ENCODE measurements around the gene NCL. TPM values are rescaled to one million over a fixed set of nuclear protein-coding genes. Genes with fewer than 3 reads are reported as not detected.

NCL gene
- total and polyA plus RNA-seq, 9 donors: 111 to 724 (median 509) TPM

- Histone ChIP-seq H3K4me1 (ENCODE audit: insufficient read depth) (no peaks in the 10 kb centered on the region), H3K4me3 (no peak overlapping the region), H3K36me3 (no peaks in the 10 kb centered on the region), H3K27ac (no peak overlapping the region), H3K27me3 (no peaks in the 10 kb centered on the region), H3K9me3 (no peaks in the 10 kb centered on the region)
- intact Hi-C loops (cut with DNase I): no loop called here
- 64 to 65% (median 65%) methylated on average over 21 of the region's 21 CpGs for WGBS, 3 donors
- TF ChIP-seq EP300 (IDR thresholded peaks at IDR 0.05) (no peak), POLR2A (IDR thresholded peaks at IDR 0.05) (no peak)
- TF ChIP-seq, protein P1, sequence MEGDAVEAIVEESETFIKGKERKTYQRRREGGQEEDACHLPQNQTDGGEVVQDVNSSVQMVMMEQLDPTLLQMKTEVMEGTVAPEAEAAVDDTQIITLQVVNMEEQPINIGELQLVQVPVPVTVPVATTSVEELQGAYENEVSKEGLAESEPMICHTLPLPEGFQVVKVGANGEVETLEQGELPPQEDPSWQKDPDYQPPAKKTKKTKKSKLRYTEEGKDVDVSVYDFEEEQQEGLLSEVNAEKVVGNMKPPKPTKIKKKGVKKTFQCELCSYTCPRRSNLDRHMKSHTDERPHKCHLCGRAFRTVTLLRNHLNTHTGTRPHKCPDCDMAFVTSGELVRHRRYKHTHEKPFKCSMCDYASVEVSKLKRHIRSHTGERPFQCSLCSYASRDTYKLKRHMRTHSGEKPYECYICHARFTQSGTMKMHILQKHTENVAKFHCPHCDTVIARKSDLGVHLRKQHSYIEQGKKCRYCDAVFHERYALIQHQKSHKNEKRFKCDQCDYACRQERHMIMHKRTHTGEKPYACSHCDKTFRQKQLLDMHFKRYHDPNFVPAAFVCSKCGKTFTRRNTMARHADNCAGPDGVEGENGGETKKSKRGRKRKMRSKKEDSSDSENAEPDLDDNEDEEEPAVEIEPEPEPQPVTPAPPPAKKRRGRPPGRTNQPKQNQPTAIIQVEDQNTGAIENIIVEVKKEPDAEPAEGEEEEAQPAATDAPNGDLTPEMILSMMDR (IDR thresholded peaks at IDR 0.05): no peak
- no peak for DNase-seq
Observed at GRCh38 chr2:231425811-231426703, 38.2 kb downstream of the NCL start.

DNA sequence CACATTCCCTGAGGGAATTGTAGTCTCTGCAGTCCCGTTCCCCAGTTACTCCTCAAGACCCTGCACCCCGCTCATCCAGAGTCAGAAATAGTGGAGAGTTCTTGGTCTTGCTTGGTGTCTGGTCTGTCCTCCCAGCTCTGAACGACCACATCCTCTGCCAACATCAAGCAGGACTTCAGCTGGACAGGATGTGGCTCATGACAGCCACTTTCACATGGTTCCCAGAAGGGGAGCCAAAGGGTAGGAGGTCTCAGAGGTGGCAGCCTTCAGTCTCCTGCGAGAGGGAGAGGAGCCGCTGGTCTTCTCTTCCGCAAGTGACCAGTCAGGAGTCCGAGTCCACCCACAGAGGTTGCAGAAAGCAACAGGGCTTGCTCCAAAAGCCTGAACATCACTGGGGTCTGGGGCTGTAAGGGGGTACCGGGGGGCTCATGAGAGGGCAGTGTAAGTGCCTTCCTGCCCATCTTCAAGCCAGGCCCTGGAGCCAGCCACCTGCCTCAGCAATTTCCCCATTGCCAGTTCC, 38.9 kb downstream of the NCL start:
- TF ChIP-seq POLR2A (IDR thresholded peaks at IDR 0.05) (no peak), EP300 (IDR thresholded peaks at IDR 0.05) (no peak)
- TF ChIP-seq, protein P1 (IDR thresholded peaks at IDR 0.05): no peak
- no peak for DNase-seq
- no peak overlapping the region for H3K4me3 ChIP-seq
- 59 to 62% (median 61%) methylated on average over 8 of the region's 8 CpGs for WGBS, 3 donors
- no peaks in the 10 kb centered on the region for H3K36me3 ChIP-seq
- no peaks in the 10 kb centered on the region for H3K9me3 ChIP-seq
- H3K27me3 ChIP-seq: no peaks in the 10 kb centered on the region
- intact Hi-C loops (cut with DNase I): no loop called here
- H3K4me1 ChIP-seq (ENCODE audit: insufficient read depth): no peaks in the 10 kb centered on the region
- H3K27ac ChIP-seq: no peak overlapping the region

DNA sequence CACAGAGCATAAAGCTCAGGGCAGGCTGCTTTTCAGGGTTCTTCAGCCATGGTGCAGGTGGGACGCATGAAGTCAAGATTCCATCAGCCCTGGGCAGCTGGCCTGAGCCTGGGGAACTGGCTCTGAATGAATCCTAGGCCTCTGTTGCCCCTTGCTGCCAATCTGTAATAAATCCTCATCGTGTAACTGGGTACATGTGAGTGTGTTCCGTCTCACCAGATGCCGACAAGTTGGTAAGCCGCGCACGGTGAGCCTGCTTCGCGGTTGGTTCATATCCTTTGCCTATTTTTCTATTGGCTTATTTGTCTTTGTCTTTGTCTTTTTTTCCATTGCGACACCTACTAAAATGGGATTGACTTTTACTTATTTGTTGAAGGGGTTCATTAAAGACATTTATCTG, 41.1 kb downstream of the NCL start:
- Histone ChIP-seq H3K4me1 (ENCODE audit: insufficient read depth) (no peaks in the 10 kb centered on the region), H3K9me3 (no peaks in the 10 kb centered on the region), H3K36me3 (no peaks in the 10 kb centered on the region), H3K27me3 (no peaks in the 10 kb centered on the region), H3K4me3 (no peak overlapping the region), H3K27ac (no peak overlapping the region)
- no peak for DNase-seq
- 89 to 95% (median 91%) methylated on average over 10 of the region's 10 CpGs for WGBS, 3 donors
- intact Hi-C loops (cut with DNase I): no loop called here
- TF ChIP-seq, protein P1 (IDR thresholded peaks at IDR 0.05): no peak
- TF ChIP-seq EP300 (IDR thresholded peaks at IDR 0.05) (no peak), POLR2A (IDR thresholded peaks at IDR 0.05) (no peak)

DNA sequence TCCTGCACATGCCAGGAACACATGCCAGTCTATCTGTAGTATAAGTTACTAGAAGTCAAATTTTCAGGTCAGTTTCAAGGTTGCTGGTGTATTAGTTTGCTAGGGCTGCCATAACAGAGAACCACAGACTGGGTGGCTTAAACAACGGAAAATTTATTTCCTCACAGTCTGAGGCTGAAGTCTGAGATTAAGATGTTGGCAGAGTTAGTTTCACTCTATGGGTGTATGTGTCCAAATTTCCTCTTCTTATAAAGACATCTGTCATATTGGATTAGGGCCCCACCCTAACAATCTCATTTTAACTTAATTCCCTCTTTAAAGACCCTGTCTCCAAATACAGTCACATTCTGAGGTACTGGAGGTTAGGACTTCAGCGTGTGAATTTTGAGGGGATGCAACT, 42.2 kb downstream of the NCL start:
- Histone ChIP-seq H3K27ac (no peak overlapping the region), H3K4me1 (ENCODE audit: insufficient read depth) (no peaks in the 10 kb centered on the region), H3K4me3 (no peak overlapping the region), H3K9me3 (no peaks in the 10 kb centered on the region), H3K36me3 (no peaks in the 10 kb centered on the region), H3K27me3 (no peaks in the 10 kb centered on the region)
- DNase-seq: no peak
- 82 to 89% (median 88%) methylated on average over 2 of the region's 2 CpGs for WGBS, 3 donors
- TF ChIP-seq EP300 (IDR thresholded peaks at IDR 0.05): no peak
- TF ChIP-seq, protein P1 (IDR thresholded peaks at IDR 0.05): no peak
- intact Hi-C loops (cut with DNase I): no loop called here

All from ovary (tissue), 9 donors.